Sigmoid colon (tissue), 7 donors: ENCODE measurements around the gene GMIP. TPM values are rescaled to one million over a fixed set of nuclear protein-coding genes. Genes with fewer than 3 reads are reported as not detected.

ENCODE experiments used
- DNase-seq: peaks from one replicate; pipeline ENCODE4 v3.0.0-alpha.2; 2019
- H3K27ac ChIP-seq, 4 donors: fragments of 200-600 bp; sonication (generic); one replicate each; pipeline ENCODE4 v1.5.1; 2016 to 2019; ENCODE audit warnings: mild to moderate bottlenecking in 1 of 4
- H3K27me3 ChIP-seq, 3 donors: fragments of 200-600 bp; sonication (generic); one replicate each; pipeline ENCODE4 v1.5.1; 2019; ENCODE audit warnings: mild to moderate bottlenecking in 1 of 3
- H3K36me3 ChIP-seq, 4 donors: fragments of 200-600 bp; sonication (generic); one replicate each; pipeline ENCODE4 v1.5.1; 2016 to 2019
- H3K4me1 ChIP-seq, 4 donors: fragments of 200-600 bp; sonication (generic); one replicate each; pipeline ENCODE4 v1.5.1; 2017 to 2019
- H3K4me3 ChIP-seq, 4 donors: fragments of 200-600 bp; sonication (generic); one replicate each; pipeline ENCODE4 v1.5.1; 2017 to 2019; ENCODE audit warnings: mild to moderate bottlenecking in 2 of 4, moderate library complexity in 1 of 4
- H3K9me3 ChIP-seq, 4 donors: fragments of 200-600 bp in 3 of 4; sonication (generic) in 3 of 4; one replicate each; pipeline versions ENCODE4 v1.5.1 to v1.6.1; 2013 to 2019
- EP300 ChIP-seq, 4 donors: sonication (generic); formaldehyde crosslinking; IDR thresholded peaks; one replicate each; pipeline ENCODE4 v1.6.1; 2017; ENCODE audit warnings: antibody characterized with exemption in 4 of 4
- POLR2A ChIP-seq, 2 donors: fragments of 450-650 bp; IDR thresholded peaks; one replicate each; pipeline ENCODE4 v1.6.1; 2016; ENCODE audit warnings: antibody characterized with exemption in 2 of 2, mild to moderate bottlenecking in 2 of 2, moderate library complexity in 2 of 2
- POLR2AphosphoS5 ChIP-seq, 4 donors: sonication (generic); formaldehyde crosslinking; IDR thresholded peaks; one replicate each; pipeline ENCODE4 v1.6.1; 2017; ENCODE audit warnings: antibody characterized with exemption in 4 of 4
- WGBS, 2 donors: extraction: QIAGEN DNeasy Blood & Tissue Kit; methylation state at CpG; one replicate each; pipeline ENCODE4 v1.1.7; 2013; 5-methylcytosine and 5-hydroxymethylcytosine counted together
- intact Hi-C: fragments of 100-400 bp; cut with DNase I; formaldehyde crosslinking; loops from one replicate; pipeline ENCODE4 v1.15.1; 2023
- polyA plus RNA-seq, 3 donors: library from polyadenylated mRNA; stranded (reverse); fragments of 200-250 nt; gene quantifications; one replicate each; pipeline ENCODE4 v1.2.3, GENCODE V29; 2013
- total RNA-seq, 4 donors: library from RNA; depleted of rRNA; stranded (reverse); fragments of >200 nt; gene quantifications; one replicate each; pipeline ENCODE4 v1.1.0, GENCODE V29; 2016
- TF ChIP-seq, protein P1 (sequence below), 4 experiments: fragments of 450-650 bp in 3 of 4; fragments of 200-600 bp in 1 of 4; IDR thresholded peaks; one replicate each; pipeline ENCODE4 v1.5.1; 2016 to 2019; ENCODE audit warnings: antibody characterized with exemption in 4 of 4, mild to moderate bottlenecking in 3 of 4, moderate library complexity in 2 of 4
- donor health status: healthy with polysubstance abuse.
- donor health status: Bipolar disorder and iron deficiency.
- donor health status: healthy.

The GMIP gene
- total and polyA plus RNA-seq, 7 donors: 5.0 to 37.0 (median 9.1) TPM

DNA sequence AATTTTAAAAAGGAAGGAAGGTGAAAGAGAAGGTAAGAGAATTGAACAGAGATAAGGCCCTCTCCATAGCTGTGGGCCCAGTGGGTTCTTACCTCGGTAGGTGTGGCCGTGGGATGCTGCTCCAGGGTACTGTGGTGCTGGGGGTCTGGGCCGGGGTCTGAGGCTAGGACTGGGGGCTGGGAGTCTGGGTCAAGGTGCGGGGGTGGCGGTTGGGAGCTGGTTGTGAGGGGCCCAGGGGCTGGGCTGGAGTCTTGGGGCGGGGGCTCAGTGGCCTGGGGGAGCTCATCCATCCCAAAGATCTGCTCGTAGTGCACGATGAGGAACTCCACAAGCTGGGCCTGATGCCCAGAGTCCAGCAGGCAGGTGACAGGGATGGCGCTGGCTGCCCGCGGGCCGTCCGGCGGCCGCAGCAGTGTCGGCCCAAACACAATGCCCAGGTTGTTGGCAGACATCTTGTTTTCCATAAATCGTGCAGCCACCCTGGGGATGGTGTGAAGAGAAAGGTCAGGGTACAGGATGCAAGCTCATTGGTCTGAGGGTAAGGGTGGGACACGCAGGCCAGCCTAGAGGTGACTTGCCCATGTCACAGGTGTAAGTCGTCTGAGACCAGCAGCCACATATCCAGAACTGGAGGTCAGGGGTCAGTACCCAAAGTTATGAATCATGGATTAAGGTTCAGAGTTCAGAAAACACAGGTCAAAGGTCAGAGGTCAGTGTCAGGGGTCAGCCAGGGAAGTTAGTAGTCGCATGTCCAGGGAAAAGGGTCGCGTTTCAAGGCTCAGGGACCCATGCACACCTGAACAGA is 9.5 kb downstream of the GMIP start:
- WGBS, 2 donors: 94 to 95% methylated on average over 22 of the region's 22 CpGs
- Histone ChIP-seq H3K27ac (no peak overlapping the region), H3K9me3 (no peaks in the 10 kb centered on the region), H3K27me3 (peaks cover 0 to 1% (median 1%) of the 10 kb centered on the region in 3 donors), H3K4me3 (no peak overlapping the region), H3K4me1 (no peaks in the 10 kb centered on the region), H3K36me3 (peaks cover 0 to 24% (median 4%) of the 10 kb centered on the region in 4 donors)
- intact Hi-C loops: no loop called here
- no peak for DNase-seq
- TF ChIP-seq, protein P1, sequence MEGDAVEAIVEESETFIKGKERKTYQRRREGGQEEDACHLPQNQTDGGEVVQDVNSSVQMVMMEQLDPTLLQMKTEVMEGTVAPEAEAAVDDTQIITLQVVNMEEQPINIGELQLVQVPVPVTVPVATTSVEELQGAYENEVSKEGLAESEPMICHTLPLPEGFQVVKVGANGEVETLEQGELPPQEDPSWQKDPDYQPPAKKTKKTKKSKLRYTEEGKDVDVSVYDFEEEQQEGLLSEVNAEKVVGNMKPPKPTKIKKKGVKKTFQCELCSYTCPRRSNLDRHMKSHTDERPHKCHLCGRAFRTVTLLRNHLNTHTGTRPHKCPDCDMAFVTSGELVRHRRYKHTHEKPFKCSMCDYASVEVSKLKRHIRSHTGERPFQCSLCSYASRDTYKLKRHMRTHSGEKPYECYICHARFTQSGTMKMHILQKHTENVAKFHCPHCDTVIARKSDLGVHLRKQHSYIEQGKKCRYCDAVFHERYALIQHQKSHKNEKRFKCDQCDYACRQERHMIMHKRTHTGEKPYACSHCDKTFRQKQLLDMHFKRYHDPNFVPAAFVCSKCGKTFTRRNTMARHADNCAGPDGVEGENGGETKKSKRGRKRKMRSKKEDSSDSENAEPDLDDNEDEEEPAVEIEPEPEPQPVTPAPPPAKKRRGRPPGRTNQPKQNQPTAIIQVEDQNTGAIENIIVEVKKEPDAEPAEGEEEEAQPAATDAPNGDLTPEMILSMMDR (IDR thresholded peaks at IDR 0.05): no peak
- TF ChIP-seq POLR2AphosphoS5 (IDR thresholded peaks at IDR 0.05) (no peak), POLR2A (IDR thresholded peaks at IDR 0.05) (no peak), EP300 (IDR thresholded peaks at IDR 0.05) (no peak)

DNA sequence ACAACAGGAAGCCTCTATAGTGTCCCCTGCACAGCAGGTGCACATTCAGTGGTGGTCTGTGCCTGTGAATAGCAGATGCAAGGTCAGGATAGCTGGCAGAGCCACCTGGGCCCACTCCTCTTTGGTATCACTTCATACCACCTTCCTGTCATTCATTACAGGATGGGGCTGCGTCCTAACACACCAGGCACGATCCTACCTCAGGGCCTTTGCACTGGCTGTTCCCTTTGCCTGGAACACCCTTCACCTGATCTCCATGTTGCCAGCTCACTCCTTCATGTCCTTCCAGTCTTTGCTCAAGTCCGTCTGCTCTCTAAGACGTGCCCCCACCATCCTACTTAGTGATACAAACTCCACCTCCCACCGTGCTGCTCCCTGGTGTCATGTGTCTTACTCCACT is 10.8 kb downstream of the GMIP start:
- Histone ChIP-seq H3K4me3 (no peak overlapping the region), H3K4me1 (peaks cover 0 to 12% (median 11%) of the 10 kb centered on the region in 4 donors), H3K36me3 (peaks cover 0 to 24% (median 4%) of the 10 kb centered on the region in 4 donors), H3K27ac (no peak overlapping the region), H3K27me3 (peaks cover 9 to 14% (median 14%) of the 10 kb centered on the region in 3 donors), H3K9me3 (no peaks in the 10 kb centered on the region)
- DNase-seq: no peak
- 90 to 94% methylated on average over 5 of the region's 5 CpGs for WGBS, 2 donors
- intact Hi-C loops: no loop called here
- TF ChIP-seq POLR2A (IDR thresholded peaks at IDR 0.05): no peak
- TF ChIP-seq POLR2AphosphoS5 (IDR thresholded peaks at IDR 0.05): no peak
- no peak for TF ChIP-seq EP300 (IDR thresholded peaks at IDR 0.05)
- TF ChIP-seq, protein P1 (IDR thresholded peaks at IDR 0.05): no peak

DNA sequence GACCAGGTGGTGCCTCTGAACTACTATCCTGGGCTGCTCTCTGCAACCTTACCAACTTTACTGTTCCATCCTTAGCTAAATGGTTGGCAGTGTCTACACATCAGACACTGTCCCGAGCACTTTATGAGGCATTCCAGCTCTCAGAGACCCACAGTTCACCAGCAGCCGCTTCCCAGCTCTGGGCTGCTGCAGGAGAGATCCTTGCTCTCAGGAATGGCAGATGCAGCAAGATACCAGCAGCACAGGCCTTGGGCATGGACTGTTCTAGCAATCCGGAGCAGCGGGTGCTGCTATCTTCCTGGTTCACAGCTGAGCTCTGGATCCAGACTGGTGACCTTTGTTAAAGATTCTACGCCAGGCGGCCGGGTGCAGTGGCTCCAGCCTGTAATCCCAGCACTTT is 12.1 kb downstream of the GMIP start:
- no peak for TF ChIP-seq POLR2A (IDR thresholded peaks at IDR 0.05)
- TF ChIP-seq, protein P1 (IDR thresholded peaks at IDR 0.05): no peak
- no peak for TF ChIP-seq POLR2AphosphoS5 (IDR thresholded peaks at IDR 0.05)
- TF ChIP-seq EP300 (IDR thresholded peaks at IDR 0.05): no peak
- peaks cover 9 to 27% (median 15%) of the 10 kb centered on the region in 3 donors for H3K27me3 ChIP-seq
- DNase-seq: no peak
- peaks cover 0 to 15% (median 14%) of the 10 kb centered on the region in 4 donors for H3K4me1 ChIP-seq
- WGBS, 2 donors: 90 to 95% methylated on average over 7 of the region's 7 CpGs
- no peaks in the 10 kb centered on the region for H3K9me3 ChIP-seq
- no peak overlapping the region for H3K4me3 ChIP-seq
- intact Hi-C loops: no loop called here
- H3K27ac ChIP-seq: no peak overlapping the region
- peaks cover 0 to 24% (median 4%) of the 10 kb centered on the region in 4 donors for H3K36me3 ChIP-seq

DNA sequence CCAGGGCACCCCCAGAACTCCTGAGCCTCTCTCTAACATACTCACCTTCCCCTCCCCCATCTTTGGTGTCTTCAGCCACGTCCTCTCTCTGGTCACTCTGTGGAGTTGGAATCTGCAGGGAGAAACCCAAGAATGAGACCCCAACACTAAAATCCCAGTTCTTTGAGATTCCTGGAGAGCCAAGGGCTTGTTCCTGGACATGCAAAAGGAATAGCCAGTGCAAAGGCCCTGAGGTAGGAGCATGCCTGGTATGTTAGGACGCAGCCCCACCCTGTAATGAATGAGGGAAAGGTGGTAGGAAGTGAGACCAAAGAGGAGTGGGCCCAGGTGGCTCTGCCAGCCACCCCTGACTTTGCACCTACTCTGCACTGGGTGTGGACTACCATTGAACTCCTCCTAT is 13.0 kb downstream of the GMIP start:
- intact Hi-C loops: no loop called here
- WGBS, 2 donors: 92 to 96% methylated on average over 2 of the region's 2 CpGs
- TF ChIP-seq, protein P1 (IDR thresholded peaks at IDR 0.05): no peak
- TF ChIP-seq POLR2AphosphoS5 (IDR thresholded peaks at IDR 0.05) (no peak), POLR2A (IDR thresholded peaks at IDR 0.05) (no peak), EP300 (IDR thresholded peaks at IDR 0.05) (no peak)

More for the DNA sequence above, 13.0 kb downstream of the GMIP start:
- H3K27ac ChIP-seq: no peak overlapping the region
- H3K36me3 ChIP-seq: peaks cover 0 to 20% (median 4%) of the 10 kb centered on the region in 4 donors
- peaks cover 9 to 31% (median 15%) of the 10 kb centered on the region in 3 donors for H3K27me3 ChIP-seq
- H3K4me1 ChIP-seq: peaks cover 0 to 15% (median 14%) of the 10 kb centered on the region in 4 donors
- no peak for DNase-seq
- no peak overlapping the region for H3K4me3 ChIP-seq
- no peaks in the 10 kb centered on the region for H3K9me3 ChIP-seq
